Mononuclear cell (primary cell): ENCODE measurements around the gene TAF15. TPM values are rescaled to one million over a fixed set of nuclear protein-coding genes. Genes with fewer than 3 reads are reported as not detected.

Experiments
- H3K27me3 ChIP-seq: 2 replicates; pipeline ENCODE4 v1.6.0; 2011; ENCODE audit warnings: low read length, control low read depth; ENCODE audit not compliant: insufficient read depth
- H3K4me1 ChIP-seq: 2 replicates; pipeline ENCODE4 v1.5.1; 2011; ENCODE audit warnings: mild to moderate bottlenecking, low read length, control low read depth; ENCODE audit not compliant: insufficient read depth
- H3K4me3 ChIP-seq: 2 replicates; pipeline ENCODE4 v1.5.1; 2011; ENCODE audit warnings: mild to moderate bottlenecking, low read length, moderate library complexity
- H3K9me3 ChIP-seq: 2 replicates; pipeline ENCODE4 v1.5.1; 2011; ENCODE audit warnings: low read depth, mild to moderate bottlenecking, control low read depth, low read length
- total RNA-seq: library from RNA; depleted of rRNA; stranded (reverse); fragments of >200 nt; gene quantifications from one replicate; pipeline ENCODE4 v1.2.3, GENCODE V29; 2012

TAF15 gene
- total RNA-seq, 1 donor, result 72.4 TPM

DNA sequence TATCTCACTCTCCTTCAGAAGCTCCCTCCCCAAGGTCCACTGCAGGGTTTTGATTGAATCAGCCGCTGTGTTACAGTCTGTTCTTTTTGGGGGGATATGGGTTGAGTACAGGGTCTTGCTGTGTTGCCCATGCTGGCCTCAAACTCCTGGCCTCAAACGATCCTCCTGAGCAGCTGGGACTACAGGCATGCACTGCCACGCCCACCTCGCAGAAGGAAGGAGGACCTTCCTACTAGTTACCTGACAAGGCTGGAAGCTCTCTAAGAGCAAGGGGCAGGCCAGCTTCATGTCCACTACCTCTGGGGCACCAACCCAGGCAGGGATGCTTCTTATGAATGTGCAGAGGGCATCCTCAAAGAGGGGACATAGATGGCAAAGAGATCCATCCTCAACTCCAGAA lies 11.9 kb upstream of the TAF15 start:
- H3K27me3 ChIP-seq, result peaks cover 58% of the 10 kb centered on the region

GRCh38 chr17:35797918-35798317 lies 11.4 kb upstream of the TAF15 start:
- H3K4me3 ChIP-seq, result no peak overlapping the region
- H3K4me1 ChIP-seq, result peaks cover 27% of the 10 kb centered on the region
- no peaks in the 10 kb centered on the region for H3K9me3 ChIP-seq
- peaks cover 53% of the 10 kb centered on the region for H3K27me3 ChIP-seq

More for the DNA sequence above, 11.9 kb upstream of the TAF15 start:
- Histone ChIP-seq H3K4me3 (no peak overlapping the region), H3K9me3 (no peaks in the 10 kb centered on the region), H3K4me1 (peaks cover 27% of the 10 kb centered on the region)

GRCh38 chr17:35799942-35800341 lies 9.3 kb upstream of the TAF15 start:
- Histone ChIP-seq H3K27me3 (peaks cover 33% of the 10 kb centered on the region), H3K9me3 (no peaks in the 10 kb centered on the region), H3K4me1 (peaks cover 27% of the 10 kb centered on the region), H3K4me3 (no peak overlapping the region)

GRCh38 chr17:35801583-35802224 lies 7.6 kb upstream of the TAF15 start:
- Histone ChIP-seq H3K4me3 (no peak overlapping the region), H3K4me1 (peaks cover 18% of the 10 kb centered on the region), H3K27me3 (peaks cover 17% of the 10 kb centered on the region)

DNA sequence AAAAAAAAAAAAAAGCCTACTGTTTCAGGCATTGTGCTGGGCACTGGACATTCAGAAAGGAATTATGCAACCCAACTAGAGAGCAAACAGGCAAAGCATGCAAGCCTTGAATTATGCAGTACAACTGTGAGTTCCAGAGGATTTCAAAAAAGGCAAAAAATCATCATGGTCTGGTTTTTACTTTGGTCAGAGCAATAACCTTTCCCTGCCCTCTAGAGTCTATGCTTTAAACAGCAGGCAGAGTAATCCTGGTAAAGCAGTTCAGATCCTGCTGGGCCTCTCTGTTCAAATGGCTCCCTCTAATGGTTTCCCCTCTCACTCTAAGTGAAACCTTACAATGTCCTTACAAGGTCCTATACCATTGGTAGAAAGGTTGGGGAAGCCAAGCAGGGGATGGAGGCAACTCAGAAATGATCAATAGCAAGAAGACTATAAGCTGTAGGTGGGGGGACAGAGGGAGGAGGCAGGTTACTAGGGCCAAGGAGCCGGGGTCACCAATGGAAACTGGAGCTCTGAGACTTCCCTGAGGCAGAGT lies 4.6 kb upstream of the TAF15 start:
- H3K27me3 ChIP-seq, result no peaks in the 10 kb centered on the region
- peaks cover 28% of the 10 kb centered on the region for H3K4me1 ChIP-seq
- no peaks in the 10 kb centered on the region for H3K9me3 ChIP-seq
- H3K4me3 ChIP-seq, result no peak overlapping the region

More at GRCh38 chr17:35801583-35802224, 7.6 kb upstream of the TAF15 start:
- H3K9me3 ChIP-seq, result no peaks in the 10 kb centered on the region

DNA sequence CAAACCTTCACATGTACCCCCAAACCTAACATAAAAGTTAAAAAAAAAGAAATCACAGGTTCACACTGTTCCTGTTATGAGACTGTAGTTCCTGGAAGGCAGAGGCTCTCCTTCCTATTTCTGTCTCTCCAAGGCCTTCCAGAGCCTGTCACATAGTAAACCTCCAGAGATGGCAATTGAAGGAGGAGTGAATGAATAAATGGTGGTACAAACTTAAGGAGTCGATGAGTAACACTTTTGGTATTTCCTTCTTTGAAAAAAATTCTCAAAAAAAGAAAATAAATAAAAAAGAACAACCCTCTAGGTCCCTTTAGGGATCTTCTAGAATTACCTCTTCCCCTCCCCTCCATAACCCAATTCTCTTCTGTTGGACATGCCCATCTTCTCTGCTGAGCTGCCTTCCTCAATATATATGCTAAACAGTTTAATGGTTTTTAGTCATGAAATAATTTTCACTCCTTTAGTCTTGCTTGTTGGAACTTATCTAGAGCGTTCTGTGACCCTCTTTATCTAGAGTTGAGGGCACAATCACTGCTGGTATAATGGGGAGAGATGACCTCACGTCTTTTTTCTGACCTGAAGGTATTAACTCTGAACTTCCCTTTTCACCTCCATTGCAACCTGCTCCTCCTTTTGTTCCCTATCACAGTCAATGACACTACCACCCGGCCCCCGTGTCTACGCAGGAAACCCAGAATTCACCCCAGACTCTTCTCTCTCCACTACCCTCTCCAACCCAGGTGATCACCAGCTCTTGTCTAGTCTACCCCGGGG lies 1.7 kb upstream of the TAF15 start:
- peaks cover 37% of the 10 kb centered on the region for H3K4me1 ChIP-seq
- H3K27me3 ChIP-seq, result no peaks in the 10 kb centered on the region
- H3K4me3 ChIP-seq, result no peak overlapping the region
- no peaks in the 10 kb centered on the region for H3K9me3 ChIP-seq

DNA sequence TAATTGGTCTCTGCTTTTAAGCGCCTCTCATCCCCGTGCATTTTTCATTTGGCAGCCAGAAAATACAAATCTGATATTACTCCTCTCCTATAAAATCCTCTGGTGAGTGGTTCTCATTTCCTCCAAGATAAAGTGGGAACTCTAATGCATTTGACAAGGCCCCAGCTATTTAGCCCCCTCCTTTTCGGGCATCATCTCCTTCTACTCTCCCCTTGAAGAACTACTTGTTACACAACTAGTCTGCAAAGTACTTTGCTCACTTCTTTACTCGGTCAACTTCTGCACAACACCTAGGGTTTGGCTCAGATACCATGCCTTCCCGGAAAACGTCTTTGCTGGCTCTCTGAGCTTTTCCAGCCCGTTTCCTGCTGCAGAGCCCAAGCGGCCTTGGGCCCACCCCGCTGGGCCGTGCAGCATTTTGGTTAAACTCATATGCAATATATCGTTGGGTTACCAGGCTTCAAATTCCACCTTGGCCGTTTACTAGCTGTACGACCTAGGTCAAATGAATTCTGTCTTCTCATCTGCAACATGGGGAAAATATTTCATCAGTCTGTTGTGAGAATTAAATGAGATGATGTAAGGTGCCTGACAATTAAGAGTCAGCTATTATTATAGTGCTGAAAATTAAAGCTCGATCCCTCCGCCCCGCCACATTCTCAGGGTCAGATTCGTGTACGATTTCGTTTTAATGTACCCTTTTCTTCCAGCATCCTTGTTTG lies 883 bp upstream of the TAF15 start:
- H3K9me3 ChIP-seq, result no peaks in the 10 kb centered on the region
- peak overlapping the region; percentile 85 for H3K4me3 ChIP-seq
- peaks cover 44% of the 10 kb centered on the region for H3K4me1 ChIP-seq
- no peaks in the 10 kb centered on the region for H3K27me3 ChIP-seq

GRCh38 chr17:35809855-35810461 lies 674 bp downstream of the TAF15 start:
- H3K27me3 ChIP-seq, result no peaks in the 10 kb centered on the region
- H3K4me3 ChIP-seq, result peak overlapping the region; percentile 85
- peaks cover 39% of the 10 kb centered on the region for H3K4me1 ChIP-seq

GRCh38 chr17:35811759-35812158 lies 2.5 kb downstream of the TAF15 start:
- no peak overlapping the region for H3K4me3 ChIP-seq
- no peaks in the 10 kb centered on the region for H3K27me3 ChIP-seq
- peaks cover 45% of the 10 kb centered on the region for H3K4me1 ChIP-seq
- no peaks in the 10 kb centered on the region for H3K9me3 ChIP-seq

More at GRCh38 chr17:35809855-35810461, 674 bp downstream of the TAF15 start:
- H3K9me3 ChIP-seq, result no peaks in the 10 kb centered on the region

DNA sequence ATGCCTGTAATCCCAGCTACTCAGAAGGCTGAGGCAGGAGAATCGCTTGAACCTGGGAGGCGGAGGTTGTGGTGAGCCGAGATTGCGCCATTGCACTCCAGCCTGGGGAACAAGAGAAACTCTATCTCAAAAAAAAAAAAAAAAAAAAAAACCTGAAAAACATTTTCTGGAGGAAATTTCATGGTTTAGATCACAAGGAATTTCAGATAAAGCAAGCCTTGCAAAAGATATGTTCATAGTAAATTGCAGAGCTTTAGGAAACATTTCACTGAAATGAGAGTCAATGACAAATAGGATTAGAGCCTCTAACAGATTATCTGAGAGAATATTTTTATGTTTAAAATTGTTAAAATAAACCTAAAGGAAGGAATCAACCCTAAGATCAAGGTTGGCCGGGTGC lies 3.2 kb downstream of the TAF15 start:
- Histone ChIP-seq H3K4me3 (no peak overlapping the region), H3K4me1 (peaks cover 49% of the 10 kb centered on the region), H3K9me3 (no peaks in the 10 kb centered on the region), H3K27me3 (no peaks in the 10 kb centered on the region)

DNA sequence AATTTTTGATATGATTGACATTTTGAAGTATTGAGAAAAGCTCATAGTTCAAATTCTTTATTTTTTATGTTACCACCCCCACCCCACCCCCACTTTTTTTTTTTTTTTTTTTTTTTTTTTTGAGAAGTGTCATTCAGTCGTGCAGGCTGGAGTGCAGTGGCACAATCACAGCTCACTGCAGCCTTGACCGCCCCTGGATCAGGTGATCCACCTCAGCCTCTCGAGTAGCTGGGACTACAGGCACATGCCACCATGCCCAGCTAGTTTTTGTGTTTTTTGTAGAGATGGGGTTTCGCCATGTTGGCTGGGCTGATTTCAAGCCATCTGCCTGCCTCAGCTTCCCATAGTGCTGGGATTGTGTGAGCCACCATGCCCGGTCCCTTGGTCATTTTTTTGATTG lies 7.4 kb downstream of the TAF15 start:
- H3K9me3 ChIP-seq, result no peaks in the 10 kb centered on the region
- peaks cover 32% of the 10 kb centered on the region for H3K4me1 ChIP-seq
- H3K4me3 ChIP-seq, result no peak overlapping the region
- H3K27me3 ChIP-seq, result no peaks in the 10 kb centered on the region

DNA sequence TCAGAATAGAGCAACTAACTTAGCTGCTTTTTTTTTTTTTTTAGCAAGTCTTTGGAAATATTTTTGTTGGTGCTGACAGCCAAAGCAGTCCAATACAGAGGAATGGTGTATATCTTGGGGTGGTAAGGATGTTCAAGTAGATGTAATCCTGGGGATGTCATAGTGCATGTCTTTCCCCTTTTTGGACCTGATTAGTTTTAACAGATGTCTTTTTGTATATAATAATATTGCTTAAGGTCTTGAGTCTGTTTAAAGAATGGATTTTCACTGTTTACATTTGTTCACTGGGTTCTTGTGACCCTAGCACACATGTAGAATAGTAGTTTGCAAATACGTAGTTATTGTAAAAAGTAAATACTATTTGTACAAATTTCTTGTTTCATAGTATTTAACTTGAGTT lies 7.9 kb downstream of the TAF15 start:
- peaks cover 28% of the 10 kb centered on the region for H3K4me1 ChIP-seq
- H3K4me3 ChIP-seq, result no peak overlapping the region
- no peaks in the 10 kb centered on the region for H3K27me3 ChIP-seq
- H3K9me3 ChIP-seq, result no peaks in the 10 kb centered on the region

- Histone ChIP-seq H3K4me1 (peaks cover 16% of the 10 kb centered on the region), H3K27me3 (no peaks in the 10 kb centered on the region), H3K9me3 (no peaks in the 10 kb centered on the region), H3K4me3 (no peak overlapping the region)
Observed at GRCh38 chr17:35819455-35819854, 10.2 kb downstream of the TAF15 start.

DNA sequence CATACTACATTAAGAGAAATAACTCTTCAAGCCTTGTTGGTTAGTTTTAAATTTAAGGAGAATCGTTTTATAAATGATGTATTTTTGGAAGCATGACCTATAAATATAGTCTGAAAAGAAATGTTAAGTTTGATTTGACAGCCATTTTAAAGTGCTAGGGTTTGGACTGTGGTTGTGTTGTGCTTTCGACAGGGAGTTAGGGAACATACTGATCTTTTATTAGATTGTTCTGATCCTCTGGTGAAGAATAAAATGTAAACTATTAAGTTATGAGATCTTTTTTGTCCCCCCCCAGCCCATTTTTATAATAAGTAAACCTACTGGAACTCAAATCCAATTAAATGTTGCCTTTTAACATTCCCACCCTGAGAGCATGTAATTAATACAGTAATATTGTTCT lies 12.0 kb downstream of the TAF15 start:
- no peaks in the 10 kb centered on the region for H3K27me3 ChIP-seq
- peaks cover 11% of the 10 kb centered on the region for H3K4me1 ChIP-seq
- no peak overlapping the region for H3K4me3 ChIP-seq
- no peaks in the 10 kb centered on the region for H3K9me3 ChIP-seq

- no peaks in the 10 kb centered on the region for H3K4me1 ChIP-seq
- H3K27me3 ChIP-seq, result no peaks in the 10 kb centered on the region
- no peak overlapping the region for H3K4me3 ChIP-seq
- no peaks in the 10 kb centered on the region for H3K9me3 ChIP-seq
Observed at GRCh38 chr17:35825206-35825605, 15.9 kb downstream of the TAF15 start.
